GM18951 (cell line): ENCODE data around the gene CCSER1.
"Not testable (repeated sequence)": the region's sequence is repeated elsewhere in the genome, so short reads cannot be mapped to it uniquely, and the experiment has no call there.

ENCODE experiments used
- POLR2A ChIP-seq: IDR thresholded peaks from 4 replicates; pipeline ENCODE4 v1.6.1; 2011; ENCODE audit warnings: mild to moderate bottlenecking; ENCODE audit not compliant: insufficient read length, insufficient read depth; ENCODE audit errors: extremely low read depth
- in situ Hi-C: fragments of 300-500 bp; cut with MboI; formaldehyde crosslinking; loops from one replicate; pipeline ENCODE4 v1.12.0; 2022; ENCODE audit warnings: low sequenced_read_pairs, mixed read lengths, inconsistent platforms; ENCODE audit not compliant: unreplicated experiment

The CCSER1 gene

DNA sequence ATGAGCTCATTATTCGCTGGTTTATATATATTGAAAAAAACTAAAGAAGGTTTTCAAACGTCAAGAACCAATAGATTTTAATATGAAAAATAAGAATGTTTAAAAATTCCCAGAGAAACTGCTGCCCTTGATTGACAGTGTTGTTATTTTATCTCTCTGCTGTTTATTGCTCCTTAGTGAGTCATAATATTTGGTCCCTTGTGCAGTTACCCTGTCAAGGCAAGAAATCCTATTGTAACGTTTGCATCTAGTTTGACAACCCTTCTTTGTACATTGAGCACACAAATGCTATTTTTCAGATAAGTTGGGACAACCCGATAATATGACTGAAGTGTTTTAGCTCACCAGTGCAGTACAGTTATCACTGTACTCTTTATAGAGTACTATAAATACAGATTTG, 349.4 kb downstream of the CCSER1 start:
- in situ Hi-C loops, result no loop called here
- TF ChIP-seq POLR2A, result no peak

DNA sequence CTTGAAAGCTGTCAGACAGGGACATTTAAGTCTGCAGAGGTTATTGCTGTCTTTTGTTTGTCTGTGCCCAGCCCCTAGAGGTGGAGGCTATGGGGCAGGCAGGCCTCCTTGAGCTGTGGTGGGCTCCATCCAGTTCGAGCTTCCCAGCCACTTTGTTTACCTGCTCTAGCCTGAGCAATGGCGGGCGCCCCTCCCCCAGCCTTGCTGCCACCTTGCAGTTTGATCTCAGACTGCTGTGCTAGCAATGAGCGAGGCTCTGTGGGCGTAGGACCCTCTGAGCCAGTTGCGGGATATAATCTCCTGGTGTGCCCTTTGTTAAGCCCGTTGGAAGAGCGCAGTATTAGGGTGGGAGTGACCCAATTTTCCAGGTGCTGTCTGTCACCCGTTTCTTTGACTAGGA, 357.7 kb downstream of the CCSER1 start:
- in situ Hi-C loops, result not testable (repeated sequence)

- no peak for TF ChIP-seq POLR2A
- in situ Hi-C loops, result no loop called here
These were observed 359.2 kb downstream of the CCSER1 start for GRCh38 chr4:90486346-90486745.

GRCh38 chr4:90495211-90495610, 368.0 kb downstream of the CCSER1 start:
- no peak for TF ChIP-seq POLR2A
- in situ Hi-C loops, result no loop called here

DNA sequence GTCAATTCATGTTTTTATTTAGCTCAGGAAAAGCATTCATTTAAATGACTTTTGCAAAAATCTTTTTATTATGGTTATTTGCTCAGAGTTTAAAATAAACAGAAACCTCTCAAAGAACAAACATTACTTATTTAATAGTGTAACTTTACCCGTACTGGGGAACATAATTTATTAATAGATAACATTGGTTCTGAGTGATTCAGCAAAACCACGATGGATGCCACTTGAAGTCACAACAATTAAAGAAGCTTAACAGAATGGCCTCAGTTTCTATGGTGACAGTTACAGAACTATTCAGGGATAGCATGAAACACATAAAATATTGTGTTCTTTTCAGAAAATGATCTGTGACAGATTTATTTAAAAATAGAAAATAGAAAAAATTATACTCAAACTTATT, 368.7 kb downstream of the CCSER1 start:
- in situ Hi-C loops, result no loop called here
- TF ChIP-seq POLR2A, result no peak

- no peak for TF ChIP-seq POLR2A
These were observed 371.0 kb downstream of the CCSER1 start for GRCh38 chr4:90498175-90498574.

DNA sequence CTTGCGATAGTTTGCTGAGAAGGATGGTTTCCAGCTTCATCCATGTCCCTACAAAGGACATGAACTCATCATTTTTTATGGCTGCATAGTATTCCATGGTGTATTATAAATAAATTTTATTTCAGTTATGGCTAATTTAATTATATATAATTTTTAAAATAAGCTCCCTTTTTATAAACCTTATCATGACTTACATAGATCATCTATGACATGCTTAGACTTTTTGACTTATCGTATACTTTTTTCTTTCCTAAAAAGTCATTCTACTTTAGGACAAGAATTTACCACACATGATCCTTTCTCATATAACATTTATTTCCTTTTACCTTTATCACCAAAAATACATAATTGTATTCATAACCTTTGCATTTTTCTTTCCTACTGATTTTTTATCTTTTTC, 376.5 kb downstream of the CCSER1 start:
- in situ Hi-C loops, result no loop called here
- no peak for TF ChIP-seq POLR2A

More at GRCh38 chr4:90498175-90498574, 371.0 kb downstream of the CCSER1 start:
- in situ Hi-C loops, result no loop called here

DNA sequence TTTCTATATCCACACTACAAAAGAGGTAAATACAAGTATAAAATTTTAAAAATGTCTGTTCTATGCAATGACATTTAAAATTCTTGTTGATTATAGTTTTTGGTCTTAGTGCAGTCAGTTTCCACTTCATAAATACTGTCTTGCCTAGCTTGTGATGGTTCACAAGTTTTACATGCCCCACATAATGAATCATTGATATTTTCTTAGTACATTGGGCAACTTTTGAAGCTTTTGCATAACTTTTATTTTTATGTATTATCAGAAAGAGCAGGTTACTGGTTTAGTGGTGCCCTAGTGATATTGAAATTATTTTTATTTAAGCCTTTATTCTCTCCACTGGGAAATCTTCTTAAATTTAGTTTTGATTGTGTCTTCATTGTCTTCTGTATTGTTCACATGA, 388.0 kb downstream of the CCSER1 start:
- in situ Hi-C loops, result no loop called here
- no peak for TF ChIP-seq POLR2A

GRCh38 chr4:90528551-90528950, 401.4 kb downstream of the CCSER1 start:
- in situ Hi-C loops, result no loop called here
- TF ChIP-seq POLR2A, result no peak

GRCh38 chr4:90536408-90536807, 409.2 kb downstream of the CCSER1 start:
- in situ Hi-C loops, result no loop called here

DNA sequence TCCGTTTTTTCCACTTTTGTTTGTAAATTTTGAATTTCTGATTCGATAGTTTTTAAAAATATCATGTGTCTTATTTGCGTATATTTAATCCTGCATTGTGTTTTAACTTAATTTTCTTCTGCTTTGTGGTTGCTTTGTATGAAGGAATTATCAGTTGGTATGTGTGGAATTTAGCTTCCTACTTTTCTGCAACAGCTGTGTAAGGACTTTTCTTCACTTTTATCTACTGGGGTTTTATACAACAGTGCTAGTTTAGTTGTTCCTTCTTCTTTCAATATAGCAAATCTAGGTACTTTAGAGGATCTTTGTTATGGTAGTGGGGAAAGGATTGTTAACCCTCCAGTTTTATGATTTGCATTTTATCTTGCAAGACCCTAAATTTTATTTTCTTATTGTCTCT, 410.3 kb downstream of the CCSER1 start:
- in situ Hi-C loops, result no loop called here
- no peak for TF ChIP-seq POLR2A

More at GRCh38 chr4:90536408-90536807, 409.2 kb downstream of the CCSER1 start:
- no peak for TF ChIP-seq POLR2A

DNA sequence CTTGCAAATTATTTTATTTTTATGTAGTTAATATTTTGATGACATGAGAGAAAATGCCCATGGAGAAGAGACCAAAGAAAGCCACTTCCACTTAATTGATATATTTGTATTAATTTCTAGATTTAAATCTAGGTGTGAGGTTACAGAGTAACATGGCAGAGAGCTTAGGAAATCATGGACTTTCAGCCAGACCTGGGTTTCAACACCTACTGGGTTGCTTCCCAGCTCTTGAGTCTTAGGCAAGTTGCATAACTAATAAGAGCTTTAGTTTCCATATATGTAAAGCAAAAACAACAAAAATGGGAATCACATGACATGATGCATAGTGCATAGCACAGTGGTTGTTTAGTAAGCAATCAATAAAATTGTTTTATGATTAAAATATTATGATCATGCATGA, 413.3 kb downstream of the CCSER1 start:
- no peak for TF ChIP-seq POLR2A
- in situ Hi-C loops, result no loop called here

DNA sequence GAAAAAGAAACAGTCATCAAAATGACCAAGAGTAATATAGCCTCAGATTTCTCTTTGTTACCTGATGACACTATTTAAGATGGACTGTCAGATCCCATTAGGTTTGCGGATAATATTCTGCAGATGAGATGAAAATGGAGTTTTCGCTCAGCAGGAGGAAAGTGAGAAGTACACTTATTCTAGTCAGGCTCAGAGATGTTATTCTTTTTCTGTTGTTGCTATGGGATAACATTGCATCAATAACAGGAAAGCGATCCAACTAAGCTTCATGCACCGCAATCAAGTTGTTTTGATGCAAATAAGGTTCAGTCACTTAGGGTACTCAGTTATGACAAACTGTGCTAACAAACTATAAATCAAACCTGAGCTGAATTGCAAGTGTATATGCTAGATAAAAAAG, 415.0 kb downstream of the CCSER1 start:
- TF ChIP-seq POLR2A, result no peak
- in situ Hi-C loops, result no loop called here

DNA sequence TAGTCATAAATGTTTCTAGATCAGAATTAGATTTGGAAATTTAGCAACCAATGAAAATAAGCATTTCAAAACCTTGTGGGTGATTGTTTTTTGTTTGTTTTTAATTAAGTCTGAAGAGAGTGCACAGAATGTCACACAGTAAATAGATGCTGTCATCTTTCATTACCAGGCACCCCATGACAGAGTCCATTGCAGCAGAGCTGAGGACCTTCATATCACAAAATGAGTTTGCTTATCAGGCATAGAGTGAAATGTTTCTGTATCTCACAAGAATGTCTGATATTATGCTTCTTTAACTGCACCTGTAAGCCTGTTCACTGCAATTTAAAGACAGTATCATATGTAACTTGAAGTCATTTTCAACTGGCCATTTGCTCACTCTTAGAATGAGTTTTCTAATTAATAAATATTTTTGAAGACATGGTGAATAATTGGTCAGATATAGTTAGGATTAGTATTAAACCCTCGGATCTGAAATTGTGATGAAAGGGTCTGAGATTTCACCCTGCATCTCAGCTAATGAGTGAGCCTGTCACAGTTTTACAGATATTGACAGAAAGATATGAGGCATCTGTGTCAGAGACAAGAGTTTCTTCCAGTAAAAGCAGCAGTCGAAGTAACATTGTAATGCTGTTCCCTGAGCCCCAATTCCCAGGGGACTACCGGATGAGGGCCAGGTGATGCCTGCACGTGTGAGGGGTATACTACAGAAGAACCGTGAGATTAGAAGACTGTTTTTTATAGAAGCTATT, 416.4 kb downstream of the CCSER1 start:
- TF ChIP-seq POLR2A, result no peak
- in situ Hi-C loops, result no loop called here
